Measurements from ENCODE around the gene RSPH4A.
A peak's percentile ranks its signal among the peaks of the same experiment; 100 is the strongest.
"Not testable (repeated sequence)": the region's sequence is repeated elsewhere in the genome, so short reads cannot be mapped to it uniquely, and the experiment has no call there.

RSPH4A gene

DNA sequence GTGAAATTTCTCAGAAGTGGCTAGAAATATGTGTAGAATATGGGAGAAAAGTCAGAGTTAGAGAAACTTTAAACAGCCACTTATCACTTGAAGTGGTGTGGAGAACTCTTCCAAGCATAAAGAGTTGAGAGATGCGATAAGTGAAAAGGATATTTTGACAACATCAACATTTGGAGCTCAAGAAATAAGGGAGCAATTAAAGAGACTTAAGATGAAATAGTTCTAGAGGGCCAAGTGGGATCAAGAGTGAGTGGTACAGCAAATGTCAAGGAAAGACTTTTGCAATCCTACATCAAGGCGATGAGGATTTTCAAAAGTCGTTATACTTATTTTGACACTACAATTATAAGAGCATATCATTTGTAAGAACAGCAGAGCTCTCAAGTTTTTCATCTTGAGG lies 9.6 kb downstream of the RSPH4A start:
- no peak for DNase-seq (ENCODE audit: low read depth in 2 of 2)

DNA sequence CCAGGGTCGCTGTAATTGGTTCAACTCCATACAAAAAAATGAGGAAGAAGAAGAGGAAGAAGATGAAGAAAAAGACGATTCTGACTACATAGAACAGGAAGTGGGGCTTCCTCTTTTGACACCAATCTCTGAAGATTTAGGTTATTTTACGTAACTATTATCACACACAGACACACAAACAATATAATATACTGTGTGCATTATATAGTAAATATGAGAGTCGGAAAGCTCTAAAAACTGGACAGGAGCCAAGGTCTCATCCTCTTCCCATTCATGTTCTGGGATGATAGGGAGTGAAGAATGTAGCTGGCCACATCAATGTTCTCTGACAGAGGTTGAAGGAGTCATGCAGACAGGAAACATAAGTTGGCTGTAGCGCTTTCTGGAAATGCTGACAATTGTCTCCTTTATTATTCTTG lies 13.3 kb downstream of the RSPH4A start:
- no peak for DNase-seq (ENCODE audit: low read depth in 2 of 2)

DNA sequence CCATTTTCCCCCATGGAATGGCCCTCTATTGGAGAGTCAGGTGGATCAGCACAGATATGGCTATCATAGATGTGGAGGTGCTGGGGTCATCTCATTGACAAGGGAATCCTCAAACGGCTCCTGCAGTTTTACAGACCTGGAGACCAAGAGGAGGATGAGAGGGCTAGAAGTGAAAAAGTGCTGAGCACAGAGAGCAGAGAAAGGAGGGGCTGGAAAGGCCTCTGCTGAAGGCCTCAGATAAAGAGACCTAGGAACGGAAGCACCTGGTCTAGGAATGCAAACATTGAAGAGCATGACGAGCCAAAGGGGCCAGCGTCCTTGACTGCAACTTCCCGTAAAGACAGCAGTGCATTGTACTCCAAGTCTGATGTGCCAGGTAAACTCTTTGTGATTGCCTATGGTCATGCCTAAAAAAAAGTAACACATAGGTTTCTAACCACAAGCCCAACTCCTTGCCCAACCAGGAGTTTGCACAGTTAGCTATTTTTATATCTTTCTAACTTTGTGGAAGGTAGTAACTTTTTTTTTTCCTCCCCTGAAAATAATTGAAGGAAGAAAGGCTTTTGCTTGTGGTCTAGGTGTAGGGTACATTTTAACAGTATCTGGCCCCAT lies 15.2 kb downstream of the RSPH4A start:
- DNase-seq (ENCODE audit: low read depth in 2 of 2) = no peak

DNA sequence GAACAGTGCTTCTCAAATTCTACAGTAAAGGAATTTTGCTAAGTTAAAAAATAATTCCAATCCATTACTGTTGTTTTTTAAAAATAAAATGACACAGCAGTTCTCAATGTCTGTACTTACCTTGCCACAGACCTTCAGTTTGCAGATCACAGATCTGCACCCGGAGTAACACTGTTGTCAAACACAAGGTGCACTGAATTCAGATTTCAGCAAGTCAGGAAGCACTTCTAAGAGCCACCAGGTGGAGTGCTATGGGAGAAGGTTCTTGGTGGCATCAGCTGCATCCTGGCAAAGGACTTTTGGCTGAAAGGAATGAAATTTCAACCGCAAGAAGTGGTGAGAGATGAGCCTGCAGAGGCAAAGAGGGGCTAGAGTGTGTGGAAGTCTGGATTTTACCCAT lies 17.4 kb downstream of the RSPH4A start:
- DNase-seq (ENCODE audit: low read depth in 2 of 2) = no peak

DNA sequence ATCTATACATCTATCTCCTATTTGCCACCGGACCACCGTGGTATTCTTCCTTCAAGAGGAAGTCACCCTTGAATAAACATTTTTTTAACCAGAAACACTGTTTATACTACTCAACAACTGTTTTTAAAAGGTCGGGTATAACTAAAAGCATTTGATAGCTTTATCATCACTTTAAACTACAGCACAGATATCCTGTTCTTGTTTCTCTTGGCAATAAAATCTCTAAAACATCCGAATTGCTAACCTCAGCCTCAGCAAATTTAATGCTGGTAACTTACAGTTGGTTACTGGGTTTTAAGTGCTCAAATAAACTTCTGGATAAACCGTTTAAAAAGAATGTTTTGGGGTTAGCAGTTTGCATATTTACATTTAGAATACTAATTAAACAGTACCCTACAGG lies 31.9 kb downstream of the RSPH4A start:
- DNase-seq (ENCODE audit: low read depth in 2 of 2) = no peak

DNA sequence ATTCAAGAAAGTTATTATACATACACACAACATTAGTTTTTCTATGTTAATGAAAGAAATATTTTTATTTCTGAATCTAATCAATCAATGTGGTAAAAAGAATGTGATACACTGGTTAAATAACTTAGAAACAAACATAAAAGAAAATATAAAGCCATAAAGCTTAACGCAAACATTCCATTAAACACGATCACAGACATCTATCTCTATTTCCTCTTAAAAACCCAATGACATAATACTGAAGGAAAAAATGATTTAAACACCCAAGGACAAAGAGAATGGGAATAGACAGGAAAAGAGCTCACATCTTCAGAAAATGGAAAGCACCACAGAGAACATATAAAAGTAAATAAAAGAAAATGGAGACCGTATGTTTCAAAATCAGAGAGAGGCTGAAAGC lies 32.9 kb downstream of the RSPH4A start:
- no peak for DNase-seq (ENCODE audit: low read depth in 2 of 2)

DNA sequence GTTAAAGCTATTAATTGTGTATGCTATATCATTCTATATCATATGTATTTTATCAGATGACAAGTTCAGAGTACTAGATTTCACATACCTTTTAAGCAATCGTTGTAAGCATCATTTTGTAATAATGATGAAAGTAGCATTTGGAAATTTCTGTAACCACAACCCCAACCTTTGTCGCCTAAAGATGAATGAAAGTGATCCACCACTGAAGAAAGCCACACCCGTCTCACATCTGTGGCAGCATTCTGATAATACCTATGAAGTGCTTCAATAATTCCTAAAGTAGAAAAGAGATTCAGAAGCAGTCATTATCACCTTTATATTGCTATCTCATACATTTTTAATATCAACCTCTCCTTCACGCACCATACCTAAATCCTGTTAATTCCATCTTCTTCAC lies 35.6 kb downstream of the RSPH4A start:
- no peak for DNase-seq (ENCODE audit: low read depth in 2 of 2)

DNA sequence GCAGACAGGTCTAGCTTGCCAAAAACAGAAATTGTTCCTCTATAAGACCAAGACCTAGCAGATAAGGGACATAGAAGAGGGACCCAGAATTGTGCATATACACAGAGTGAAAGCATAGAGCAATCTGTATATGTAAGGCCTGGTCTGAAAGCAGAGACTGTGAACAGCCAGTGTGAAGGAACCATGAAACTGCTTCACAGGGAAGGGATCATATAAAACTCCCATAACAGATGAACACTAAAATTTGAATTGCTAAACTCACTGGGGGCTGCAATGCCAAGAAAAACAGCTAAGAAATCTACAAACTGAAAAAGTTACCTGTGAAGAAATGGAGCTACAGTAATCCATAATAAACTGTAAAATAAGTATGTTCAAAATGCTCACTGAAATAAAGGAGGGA lies 45.3 kb downstream of the RSPH4A start:
- DNase-seq (ENCODE audit: low read depth in 2 of 2) = no peak

DNA sequence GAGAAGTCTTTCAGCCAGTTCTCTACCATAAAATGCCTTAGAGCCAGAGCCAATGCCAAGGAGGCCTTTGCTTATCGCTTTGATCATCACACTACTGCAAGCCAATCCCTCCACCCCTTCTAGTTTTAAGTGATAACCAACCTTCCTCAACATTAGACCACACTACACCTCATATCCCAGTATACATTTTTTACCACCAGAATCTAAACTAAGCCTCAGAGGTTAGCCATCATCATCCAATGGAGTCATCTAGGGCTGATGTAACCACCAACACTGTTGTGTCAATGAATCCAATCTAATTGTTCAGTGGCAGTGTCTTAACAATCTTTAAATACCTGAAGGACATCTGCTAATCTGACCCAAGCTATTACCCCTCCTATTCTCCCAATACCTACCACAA lies 45.9 kb downstream of the RSPH4A start:
- DNase-seq (ENCODE audit: low read depth in 2 of 2) = no peak

DNA sequence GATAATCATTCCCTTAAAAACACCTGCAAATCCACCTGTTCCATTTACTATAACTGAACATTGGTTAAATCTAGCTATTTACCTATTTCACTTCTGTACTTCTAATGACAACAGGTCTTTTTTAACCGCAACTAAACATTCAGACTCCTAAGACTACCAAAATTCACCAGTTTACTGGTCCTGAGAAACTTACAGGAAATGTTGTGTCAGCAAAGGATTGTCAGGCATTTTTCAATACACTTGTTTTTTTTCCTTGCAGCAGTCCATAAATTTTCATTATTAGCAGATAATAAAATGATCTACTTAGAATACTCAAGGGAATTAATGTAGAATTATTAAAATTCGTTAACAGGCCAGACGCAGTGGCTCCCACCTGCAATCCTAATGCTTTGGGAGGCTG lies 47.0 kb downstream of the RSPH4A start:
- DNase-seq (ENCODE audit: low read depth in 2 of 2) = no peak

DNA sequence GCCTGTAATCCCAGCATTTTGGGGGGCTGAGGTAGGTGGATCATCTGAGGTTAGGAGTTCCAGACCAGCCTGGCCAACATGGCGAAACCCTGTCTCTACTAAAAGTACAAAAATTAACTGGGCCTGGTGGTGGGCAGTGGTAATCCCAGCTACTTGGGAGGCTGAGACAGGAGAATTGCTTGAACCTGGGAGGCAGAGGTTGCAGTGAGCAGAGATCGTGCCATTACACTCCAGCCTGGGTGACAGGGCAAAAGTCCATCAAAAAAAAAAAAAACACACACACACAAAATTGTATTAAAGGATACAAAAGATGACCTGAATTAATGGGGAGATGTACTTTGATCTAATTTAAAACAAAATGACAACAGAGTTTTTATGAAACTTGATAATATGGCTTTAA lies 47.9 kb downstream of the RSPH4A start:
- not testable (repeated sequence) for DNase-seq (ENCODE audit: low read depth in 2 of 2)

DNA sequence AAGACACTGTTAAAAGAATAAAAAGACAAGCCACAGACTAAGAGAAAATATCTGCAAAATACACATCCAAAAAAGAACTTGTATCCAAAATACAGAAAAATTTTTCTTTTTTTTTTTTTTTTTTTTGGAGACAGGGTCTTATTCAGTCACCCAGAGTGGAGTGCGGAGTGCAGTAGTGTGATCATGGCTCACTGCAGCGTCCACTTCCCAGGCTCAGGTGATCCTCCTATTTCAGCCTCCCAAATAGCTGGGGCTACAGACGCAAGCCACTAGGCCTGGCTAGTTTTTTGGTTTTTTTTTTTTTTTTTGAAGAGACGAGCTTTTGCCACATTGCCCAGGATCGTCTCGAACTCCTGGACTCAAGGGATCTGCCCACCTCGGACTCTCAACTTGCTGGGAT lies 49.2 kb downstream of the RSPH4A start:
- no peak for DNase-seq (ENCODE audit: low read depth in 2 of 2)

DNA sequence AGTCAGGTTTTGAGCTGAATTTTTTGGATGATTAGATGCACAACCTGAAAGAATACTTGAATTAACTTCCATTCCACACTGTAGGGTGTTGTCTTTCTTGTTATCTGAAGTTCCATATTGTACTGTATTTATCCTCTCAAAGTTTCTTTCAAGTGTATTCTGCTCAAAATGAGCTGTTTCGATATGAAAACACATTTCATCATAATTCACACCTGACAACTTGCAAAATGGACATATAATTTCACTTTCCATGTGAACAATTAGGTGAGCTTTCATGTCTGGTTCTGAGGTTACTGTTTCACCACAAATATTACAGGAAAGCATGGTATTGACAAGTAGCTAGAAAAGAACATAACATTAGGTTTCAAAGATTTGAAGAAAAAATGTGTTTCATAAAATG lies 50.6 kb downstream of the RSPH4A start:
- DNase-seq (ENCODE audit: low read depth in 2 of 2) = no peak

DNA sequence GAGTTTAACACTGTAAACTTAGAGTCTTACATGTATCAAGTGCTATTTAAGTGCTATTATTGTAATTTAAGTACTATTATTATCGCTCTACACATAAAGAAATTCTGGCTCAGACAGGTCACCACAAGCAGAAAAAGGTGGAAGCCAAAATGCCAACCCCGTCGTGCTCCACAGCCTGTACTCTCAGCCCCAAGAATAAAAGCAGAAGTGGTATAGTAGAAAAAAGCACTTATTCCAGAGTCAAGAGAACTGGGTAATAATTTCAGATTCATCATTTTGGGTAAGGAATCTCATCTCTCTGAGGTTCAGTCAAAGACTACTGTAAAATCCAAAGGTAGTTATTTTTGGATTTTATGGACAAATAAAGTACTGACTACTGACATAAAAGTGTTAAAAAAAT lies 51.3 kb downstream of the RSPH4A start:
- DNase-seq (ENCODE audit: low read depth in 2 of 2) = no peak

DNA sequence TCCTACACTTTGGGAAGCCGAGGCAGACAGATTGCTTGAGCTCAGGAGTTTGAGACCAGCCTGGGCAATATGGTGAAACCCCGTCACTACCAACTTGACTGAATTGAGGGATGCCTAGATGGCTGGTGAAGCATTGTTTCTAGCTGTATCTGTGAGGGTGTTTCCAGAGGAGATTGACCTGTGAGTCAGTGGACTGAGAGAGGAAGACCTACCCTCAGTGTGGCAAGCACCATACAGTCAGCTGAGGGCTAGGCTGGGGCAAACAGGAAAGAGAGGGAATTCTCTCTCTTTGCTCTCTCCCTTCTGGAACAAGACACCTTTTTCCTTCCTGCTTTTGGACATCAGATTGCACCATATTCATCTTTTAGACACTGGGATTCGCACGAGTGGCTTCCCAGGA lies 56.0 kb downstream of the RSPH4A start:
- no peak for DNase-seq (ENCODE audit: low read depth in 2 of 2)

DNA sequence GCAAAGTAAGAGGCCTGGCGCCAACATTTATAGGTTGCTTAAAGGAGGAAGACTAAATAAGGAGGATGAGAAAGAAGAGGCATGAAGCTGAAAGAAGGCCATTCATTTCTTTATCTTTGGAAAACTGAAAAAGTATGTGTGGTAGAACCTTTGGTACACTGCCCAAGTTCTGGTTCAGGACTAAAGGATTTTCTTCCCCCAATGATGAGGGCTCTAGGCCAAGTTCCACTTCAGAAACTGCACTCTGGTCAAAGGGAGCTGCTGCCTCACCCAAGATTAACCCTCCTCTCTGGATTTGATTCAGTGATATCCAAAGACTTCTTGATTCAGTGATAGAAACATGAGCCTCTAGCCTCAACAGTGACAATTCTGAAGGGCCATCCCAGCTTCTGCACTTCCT lies 59.7 kb downstream of the RSPH4A start:
- DNase-seq (ENCODE audit: low read depth in 2 of 2) = no peak

DNA sequence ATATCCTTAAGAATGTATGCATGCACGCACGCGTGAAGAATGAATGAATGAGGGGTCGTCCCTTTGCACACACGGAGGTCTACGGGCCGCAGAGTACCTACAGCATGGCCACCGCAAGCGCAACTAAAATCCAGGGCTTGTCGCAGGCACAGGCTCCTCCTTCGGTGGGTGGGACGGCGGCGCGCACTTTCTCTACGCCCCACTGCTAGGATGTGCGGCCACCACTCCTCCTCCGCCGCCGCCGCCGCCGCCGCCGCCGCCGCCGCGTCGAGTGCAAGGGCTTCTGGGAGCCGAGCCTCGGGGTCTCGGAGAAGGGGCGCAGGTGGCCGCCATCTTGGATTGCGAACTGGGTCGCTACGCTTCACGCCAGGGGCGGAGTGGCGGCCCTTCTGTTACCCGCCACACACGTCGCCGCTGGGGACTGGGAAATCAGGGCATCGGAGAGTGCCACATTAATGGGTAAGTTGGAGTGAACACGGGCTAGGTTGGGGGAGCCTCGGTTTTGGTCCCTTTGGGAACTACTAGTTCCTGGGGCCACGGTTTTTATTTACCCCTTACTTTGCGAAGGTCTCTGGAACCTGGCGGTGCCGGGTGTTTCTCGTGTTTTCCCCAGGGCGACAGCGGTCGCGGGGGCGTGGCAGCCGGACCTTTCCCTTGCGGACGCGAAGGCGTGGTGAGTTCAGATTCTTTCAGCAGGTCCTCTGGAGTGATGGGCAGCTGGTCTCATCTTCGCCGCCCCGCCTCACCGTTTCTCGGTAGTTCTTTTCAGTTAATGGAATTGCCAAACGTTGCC lies 64.8 kb downstream of the RSPH4A start, which contains the start of gene KPNA5:
Gene KPNA5, plus strand, starts transcription at position 332 of the 793 bp plus-strand sequence. Its CDS starts 124 bp downstream, at position 456.
- DNase-seq (ENCODE audit: low read depth in 2 of 2) = peak; percentile 79 to 87

DNA sequence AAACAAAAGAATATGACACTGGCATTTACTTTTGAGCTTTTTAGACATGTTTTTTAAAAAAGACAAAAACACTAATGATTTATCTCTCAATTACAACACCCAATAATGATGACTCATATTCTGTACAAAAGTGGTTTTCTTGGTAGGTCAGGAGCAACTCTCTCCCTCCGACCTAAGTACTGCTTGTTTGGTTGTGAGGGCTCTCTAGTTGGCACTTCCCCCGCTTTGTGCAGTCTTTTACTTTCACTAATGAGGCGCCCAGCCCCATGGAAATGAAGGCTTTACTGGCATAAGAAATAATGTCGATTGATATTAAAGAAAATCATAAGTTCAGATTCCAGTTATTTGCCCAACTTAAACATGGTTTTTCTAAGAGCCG lies 66.0 kb downstream of the RSPH4A start:
- peak in 1 of 2 donors; percentile 16 for DNase-seq (ENCODE audit: low read depth in 2 of 2)
